Astrocyte (in vitro differentiated cells and primary cell): ENCODE data around the gene PTPRM. TPM values are rescaled to one million over a fixed set of nuclear protein-coding genes. Genes with fewer than 3 reads are reported as not detected.

Source experiments
- DNase-seq: peaks from one replicate; pipeline ENCODE4 v3.0.0-alpha.2; 2010; ENCODE audit warnings: low read depth
- FAIRE-seq: peaks from 2 replicates; lab custom pipeline; 2011; peaks lifted over from hg19 to GRCh38; lab: Jason Lieb, UNC
- H2AFZ ChIP-seq: 2 replicates; pipeline ENCODE4 v1.6.0; 2012; ENCODE audit warnings: low read depth, low read length, inconsistent platforms
- H3K27ac ChIP-seq: 2 replicates; pipeline ENCODE4 v1.5.1; 2011; ENCODE audit warnings: low read depth, low read length, inconsistent platforms
- H3K27me3 ChIP-seq: 2 replicates; pipeline ENCODE4 v1.6.0; 2011; ENCODE audit warnings: low read length, inconsistent platforms; ENCODE audit not compliant: insufficient read depth
- H3K36me3 ChIP-seq: 2 replicates; pipeline ENCODE4 v1.5.1; 2011; ENCODE audit warnings: low read length, inconsistent platforms; ENCODE audit not compliant: insufficient read depth
- H3K4me1 ChIP-seq: 2 replicates; pipeline ENCODE4 v1.5.1; 2011; ENCODE audit warnings: low read length, inconsistent platforms; ENCODE audit not compliant: insufficient read depth
- H3K4me2 ChIP-seq: 2 replicates; pipeline ENCODE4 v1.6.0; 2012; ENCODE audit warnings: low read length, inconsistent platforms
- H3K4me3 ChIP-seq: 2 replicates; pipeline ENCODE4 v1.5.1; 2011; ENCODE audit warnings: low read depth, mild to moderate bottlenecking, low read length, inconsistent platforms; ENCODE audit not compliant: insufficient read depth
- H3K79me2 ChIP-seq: 2 replicates; pipeline ENCODE4 v1.6.0; 2012; ENCODE audit warnings: mild to moderate bottlenecking, low read length, inconsistent platforms; ENCODE audit not compliant: insufficient read depth
- H3K9ac ChIP-seq: 2 replicates; pipeline ENCODE4 v1.6.0; 2012; ENCODE audit warnings: mild to moderate bottlenecking, low read length, inconsistent platforms
- H3K9me3 ChIP-seq: 2 replicates; pipeline ENCODE4 v1.5.1; 2012; ENCODE audit warnings: low read depth, mild to moderate bottlenecking, low read length, inconsistent platforms; ENCODE audit not compliant: insufficient read depth
- H4K20me1 ChIP-seq: 2 replicates; pipeline ENCODE4 v1.6.0; 2012; ENCODE audit warnings: low read length, inconsistent platforms; ENCODE audit not compliant: insufficient read depth
- H3K27ac Mint-ChIP-seq: one replicate; pipeline ENCODE4 v1.8.0; 2021; ENCODE audit warnings: mild to moderate bottlenecking, mixed read lengths; ENCODE audit not compliant: unreplicated experiment
- H3K27me3 Mint-ChIP-seq: one replicate; pipeline ENCODE4 v1.8.0; 2021; ENCODE audit warnings: low read depth, mixed read lengths; ENCODE audit not compliant: unreplicated experiment
- H3K36me3 Mint-ChIP-seq: one replicate; pipeline ENCODE4 v1.8.0; 2021; ENCODE audit warnings: low read depth, mixed read lengths; ENCODE audit not compliant: unreplicated experiment
- H3K4me1 Mint-ChIP-seq: one replicate; pipeline ENCODE4 v1.8.0; 2021; ENCODE audit warnings: low read depth, mixed read lengths; ENCODE audit not compliant: unreplicated experiment
- H3K4me3 Mint-ChIP-seq: one replicate; pipeline ENCODE4 v1.8.0; 2021; ENCODE audit warnings: mild to moderate bottlenecking, moderate library complexity, mixed read lengths; ENCODE audit not compliant: unreplicated experiment
- H3K9me3 Mint-ChIP-seq: one replicate; pipeline ENCODE4 v1.8.0; 2021; ENCODE audit warnings: mild to moderate bottlenecking, mixed read lengths; ENCODE audit not compliant: unreplicated experiment
- EZH2 ChIP-seq: IDR thresholded peaks from 2 replicates; pipeline ENCODE4 v1.6.1; 2012; ENCODE audit warnings: mild to moderate bottlenecking, low read length, inconsistent platforms; ENCODE audit not compliant: insufficient read depth
- total RNA-seq: library from RNA; stranded (reverse); gene quantifications from 2 replicates; pipeline ENCODE4 v1.2.1, GENCODE V29; 2021
- TF ChIP-seq, protein P1 (sequence below): IDR thresholded peaks from 2 replicates; pipeline ENCODE4 v1.5.1; 2011; ENCODE audit warnings: low read depth, mild to moderate bottlenecking, inconsistent platforms, low read length, moderate library complexity; ENCODE audit not compliant: insufficient read depth

Gene PTPRM
- total RNA-seq, 1 donor from 2014 or later: 59.6 TPM

DNA sequence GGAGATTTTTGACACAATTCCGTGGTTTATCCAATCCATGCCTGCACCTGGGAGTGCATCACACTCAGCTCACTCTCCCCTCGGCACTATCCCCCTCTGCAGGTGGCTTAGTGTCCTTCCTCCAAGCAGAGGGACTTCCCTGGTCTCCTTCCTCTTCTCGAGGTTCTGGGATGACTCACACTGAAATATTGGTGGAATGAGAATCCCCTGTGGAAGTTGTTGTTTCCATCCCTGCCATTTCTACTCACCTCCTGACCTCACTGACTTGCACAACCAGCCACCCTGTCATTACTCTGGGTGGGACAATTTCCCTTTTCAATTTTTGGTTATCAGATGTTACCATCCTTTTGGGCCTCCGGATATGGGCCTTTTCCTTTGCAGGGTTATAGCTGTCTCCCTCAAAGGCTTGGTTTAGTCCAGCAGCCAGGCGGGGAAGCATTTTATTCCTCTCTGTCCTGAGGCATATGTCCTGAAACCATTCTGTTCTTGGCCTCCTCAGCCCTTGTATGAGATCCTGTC, 59.9 kb downstream of the PTPRM start:
- H3K4me2 ChIP-seq: peak overlapping the region; percentile 29
- no peaks in the 10 kb centered on the region for H3K9me3 ChIP-seq
- H3K79me2 ChIP-seq: peaks cover 46% of the 10 kb centered on the region
- no peaks in the 10 kb centered on the region for H3K36me3 ChIP-seq
- TF ChIP-seq, protein P1, sequence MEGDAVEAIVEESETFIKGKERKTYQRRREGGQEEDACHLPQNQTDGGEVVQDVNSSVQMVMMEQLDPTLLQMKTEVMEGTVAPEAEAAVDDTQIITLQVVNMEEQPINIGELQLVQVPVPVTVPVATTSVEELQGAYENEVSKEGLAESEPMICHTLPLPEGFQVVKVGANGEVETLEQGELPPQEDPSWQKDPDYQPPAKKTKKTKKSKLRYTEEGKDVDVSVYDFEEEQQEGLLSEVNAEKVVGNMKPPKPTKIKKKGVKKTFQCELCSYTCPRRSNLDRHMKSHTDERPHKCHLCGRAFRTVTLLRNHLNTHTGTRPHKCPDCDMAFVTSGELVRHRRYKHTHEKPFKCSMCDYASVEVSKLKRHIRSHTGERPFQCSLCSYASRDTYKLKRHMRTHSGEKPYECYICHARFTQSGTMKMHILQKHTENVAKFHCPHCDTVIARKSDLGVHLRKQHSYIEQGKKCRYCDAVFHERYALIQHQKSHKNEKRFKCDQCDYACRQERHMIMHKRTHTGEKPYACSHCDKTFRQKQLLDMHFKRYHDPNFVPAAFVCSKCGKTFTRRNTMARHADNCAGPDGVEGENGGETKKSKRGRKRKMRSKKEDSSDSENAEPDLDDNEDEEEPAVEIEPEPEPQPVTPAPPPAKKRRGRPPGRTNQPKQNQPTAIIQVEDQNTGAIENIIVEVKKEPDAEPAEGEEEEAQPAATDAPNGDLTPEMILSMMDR: no peak
- TF ChIP-seq EZH2: no peak
- H3K4me1 Mint-ChIP-seq: peaks cover 13% of the 10 kb centered on the region
- no peak overlapping the region for H3K27ac ChIP-seq
- H4K20me1 ChIP-seq: peaks cover 10% of the 10 kb centered on the region
- H3K27me3 Mint-ChIP-seq: no peaks in the 10 kb centered on the region
- no peak overlapping the region for H3K4me3 ChIP-seq
- peaks cover 12% of the 10 kb centered on the region for H3K4me1 ChIP-seq
- no peak overlapping the region for H3K4me3 Mint-ChIP-seq
- no peaks in the 10 kb centered on the region for H3K9me3 Mint-ChIP-seq
- H2AFZ ChIP-seq: no peak overlapping the region
- peak; percentile 72 for DNase-seq
- no peak overlapping the region for H3K9ac ChIP-seq
- no peak overlapping the region for H3K27ac Mint-ChIP-seq
- peak; percentile 56 for FAIRE-seq
- H3K27me3 ChIP-seq: no peaks in the 10 kb centered on the region
- no peaks in the 10 kb centered on the region for H3K36me3 Mint-ChIP-seq

DNA sequence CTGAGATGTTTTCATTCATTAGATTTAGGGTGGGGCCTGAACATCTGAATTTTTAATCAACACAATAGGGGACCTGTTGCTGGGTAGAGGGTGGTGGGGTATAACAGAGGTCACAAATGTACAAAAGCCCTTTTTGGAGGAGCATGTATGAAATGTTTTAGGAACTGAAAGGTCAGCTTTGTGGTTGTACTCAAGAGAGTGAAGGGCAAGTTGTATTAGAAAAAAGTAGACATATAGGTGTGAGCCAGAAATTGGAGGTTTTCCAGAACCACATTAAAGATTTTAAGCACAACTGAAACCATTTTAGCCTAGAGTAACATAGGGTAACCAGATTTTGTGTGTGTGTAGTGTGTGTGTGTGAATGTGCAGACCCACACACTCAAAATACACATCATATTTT, 62.3 kb downstream of the PTPRM start:
- H3K27ac Mint-ChIP-seq: no peak overlapping the region

More for the DNA sequence above, 62.3 kb downstream of the PTPRM start:
- FAIRE-seq (no peak), DNase-seq (no peak)
- no peaks in the 10 kb centered on the region for H3K36me3 Mint-ChIP-seq
- H2AFZ ChIP-seq: no peak overlapping the region
- H3K9me3 ChIP-seq: no peaks in the 10 kb centered on the region
- TF ChIP-seq, protein P1: no peak
- no peak for TF ChIP-seq EZH2
- H3K4me1 Mint-ChIP-seq: peaks cover 13% of the 10 kb centered on the region
- no peak overlapping the region for H3K4me3 Mint-ChIP-seq
- no peak overlapping the region for H3K27ac ChIP-seq
- no peaks in the 10 kb centered on the region for H3K27me3 Mint-ChIP-seq
- peaks cover 12% of the 10 kb centered on the region for H3K4me1 ChIP-seq
- no peak overlapping the region for H3K4me2 ChIP-seq
- no peak overlapping the region for H3K4me3 ChIP-seq
- H3K79me2 ChIP-seq: peaks cover 27% of the 10 kb centered on the region
- H3K27me3 ChIP-seq: no peaks in the 10 kb centered on the region
- H3K9me3 Mint-ChIP-seq: no peaks in the 10 kb centered on the region
- H4K20me1 ChIP-seq: peaks cover 31% of the 10 kb centered on the region
- no peaks in the 10 kb centered on the region for H3K36me3 ChIP-seq
- no peak overlapping the region for H3K9ac ChIP-seq
